Duodenal mucosa (tissue), 2 donors: ENCODE results near the gene TMEM234.
A peak's percentile ranks its signal among the peaks of the same experiment; 100 is the strongest.

Source experiments
- H3K27ac ChIP-seq: one replicate; pipeline ENCODE4 v1.7.0; 2013; ENCODE audit warnings: low read depth, low read length
- H3K27me3 ChIP-seq, 2 donors: one replicate each; pipeline ENCODE4 v1.7.0; 2013; ENCODE audit warnings: low read length in 2 of 2, control low read depth in 1 of 2; ENCODE audit not compliant: insufficient read depth in 2 of 2, control insufficient read depth in 1 of 2
- H3K36me3 ChIP-seq, 2 donors: one replicate each; pipeline ENCODE4 v1.7.0; 2013; ENCODE audit warnings: low read length in 2 of 2, control low read depth in 1 of 2; ENCODE audit not compliant: insufficient read depth in 2 of 2, control insufficient read depth in 1 of 2
- H3K4me1 ChIP-seq, 2 donors: one replicate each; pipeline ENCODE4 v1.7.0; 2013; ENCODE audit warnings: low read length in 2 of 2, control low read depth in 1 of 2; ENCODE audit not compliant: insufficient read depth in 2 of 2, control insufficient read depth in 1 of 2
- H3K4me3 ChIP-seq, 2 donors: one replicate each; pipeline ENCODE4 v1.7.0; 2013; ENCODE audit warnings: low read length in 2 of 2, low read depth in 1 of 2
- H3K9ac ChIP-seq, 2 donors: one replicate each; pipeline ENCODE4 v1.7.0; 2013; ENCODE audit warnings: low read length in 2 of 2, low read depth in 1 of 2
- H3K9me3 ChIP-seq, 2 donors: one replicate each; pipeline ENCODE4 v1.7.0; 2013; ENCODE audit warnings: low read length in 2 of 2, control low read depth in 1 of 2; ENCODE audit not compliant: control insufficient read depth in 1 of 2

The TMEM234 gene

GRCh38 chr1:32250893-32251716 lies 29.0 kb upstream of the TMEM234 start, which contains the start of gene LCK:
Gene LCK, plus strand, starts transcription at chr1:32251265. Its CDS starts 23,065 bp downstream, at chr1:32274330.
- H3K27me3 ChIP-seq: no peaks in the 10 kb centered on the region
- H3K9ac ChIP-seq: peak within 1 kb of the TSS; percentile 39 to 46
- no peaks in the 10 kb centered on the region for H3K9me3 ChIP-seq
- H3K4me1 ChIP-seq: peaks cover 11 to 35% of the 10 kb centered on the region in 2 donors
- H3K4me3 ChIP-seq: peak within 1 kb of the TSS; percentile 44 to 60
- no peaks in the 10 kb centered on the region for H3K36me3 ChIP-seq
- peak within 1 kb of the TSS; percentile 87 for H3K27ac ChIP-seq

DNA sequence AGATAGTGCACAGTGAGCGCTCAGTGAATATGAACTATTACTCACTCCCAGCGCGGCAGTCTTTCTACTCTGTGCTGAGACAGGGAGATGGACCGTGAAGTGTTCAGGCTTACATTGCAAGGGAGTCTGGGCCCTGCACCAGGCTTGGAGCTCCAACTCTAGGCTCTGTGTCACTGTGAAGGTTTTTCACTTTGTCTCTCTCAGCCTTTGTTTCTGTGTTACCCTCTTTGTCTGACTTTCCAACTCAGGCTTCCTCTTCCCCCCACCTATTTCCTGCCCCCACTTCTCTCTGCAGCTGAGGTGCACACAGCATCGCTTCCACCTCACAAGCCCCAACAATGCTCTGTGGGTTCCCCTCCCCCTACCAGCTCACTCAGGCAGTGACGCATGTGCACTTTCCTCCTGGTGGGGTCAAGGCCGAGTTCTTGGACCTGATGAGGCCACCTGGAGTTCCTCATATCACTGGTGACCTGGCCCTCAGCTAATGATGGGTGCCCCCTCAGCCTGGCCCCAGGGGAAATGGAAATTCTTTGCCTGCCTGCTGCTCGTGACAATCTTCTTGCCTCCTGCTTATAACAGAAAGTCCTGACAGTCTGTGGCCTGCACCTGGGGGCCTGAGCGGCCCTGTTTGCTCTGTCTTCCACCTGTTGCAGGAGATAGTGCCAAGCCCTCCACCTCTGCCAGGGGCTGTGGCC lies 27.8 kb upstream of the TMEM234 start:
- H3K4me1 ChIP-seq: peaks cover 11 to 35% of the 10 kb centered on the region in 2 donors
- no peaks in the 10 kb centered on the region for H3K9me3 ChIP-seq
- H3K4me3 ChIP-seq: peak overlapping the region in 1 of 2 donors; percentile 44
- H3K27ac ChIP-seq: peak overlapping the region; percentile 87
- H3K27me3 ChIP-seq: no peaks in the 10 kb centered on the region
- H3K9ac ChIP-seq: peak overlapping the region in 1 of 2 donors; percentile 8
- no peaks in the 10 kb centered on the region for H3K36me3 ChIP-seq

- H3K4me3 ChIP-seq: peak overlapping the region in 1 of 2 donors; percentile 47
- no peaks in the 10 kb centered on the region for H3K36me3 ChIP-seq
- no peaks in the 10 kb centered on the region for H3K9me3 ChIP-seq
- H3K27ac ChIP-seq: no peak overlapping the region
- peak overlapping the region in 1 of 2 donors; percentile 18 for H3K9ac ChIP-seq
- peaks cover 11 to 35% of the 10 kb centered on the region in 2 donors for H3K4me1 ChIP-seq
- H3K27me3 ChIP-seq: no peaks in the 10 kb centered on the region
Measured at GRCh38 chr1:32247983-32248889, 26.1 kb upstream of the TMEM234 start.

- Histone ChIP-seq H3K27ac (peak overlapping the region; percentile 17), H3K27me3 (no peaks in the 10 kb centered on the region), H3K4me3 (no peak overlapping the region), H3K4me1 (peaks cover 11 to 35% of the 10 kb centered on the region in 2 donors), H3K9me3 (no peaks in the 10 kb centered on the region), H3K36me3 (no peaks in the 10 kb centered on the region), H3K9ac (no peak overlapping the region)
Measured at GRCh38 chr1:32247452-32247851, 25.3 kb upstream of the TMEM234 start.

- Histone ChIP-seq H3K36me3 (no peaks in the 10 kb centered on the region), H3K4me3 (no peak within 1 kb of the TSS), H3K4me1 (peaks cover 11 to 32% of the 10 kb centered on the region in 2 donors), H3K9me3 (no peaks in the 10 kb centered on the region), H3K27ac (peak within 1 kb of the TSS; percentile 17), H3K27me3 (no peaks in the 10 kb centered on the region), H3K9ac (no peak within 1 kb of the TSS)
Measured at GRCh38 chr1:32246888-32247273, 24.7 kb upstream of the TMEM234 start, which contains the start of gene FAM167B. Gene FAM167B, plus strand, starts transcription at chr1:32247222. Its CDS starts 200 bp downstream, at chr1:32247422.

DNA sequence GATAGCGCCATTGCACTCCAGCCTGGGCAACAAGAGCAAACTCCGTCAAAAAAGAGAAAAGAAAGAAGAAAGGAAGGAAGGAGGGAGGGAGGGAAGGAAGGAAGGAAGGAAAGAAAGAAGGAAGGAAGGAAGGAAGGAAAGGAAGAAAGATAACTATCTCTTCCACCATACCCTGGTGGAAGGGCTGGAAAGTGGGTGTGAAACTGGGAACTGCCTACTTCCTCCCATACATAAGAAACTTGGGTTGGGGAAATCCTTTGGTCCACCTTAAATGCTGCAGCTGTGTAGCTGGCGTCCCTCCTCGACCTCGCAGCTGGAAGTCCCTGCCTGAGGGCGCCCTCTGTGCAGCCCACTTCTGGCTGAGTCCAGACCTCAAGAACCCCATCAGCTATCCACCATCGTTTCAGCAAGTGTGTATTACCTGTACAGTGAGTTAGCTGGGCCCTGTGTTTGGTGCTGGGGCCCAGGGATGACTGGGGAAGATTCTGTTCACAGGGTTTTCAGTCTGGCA lies 20.2 kb upstream of the TMEM234 start:
- Histone ChIP-seq H3K4me1 (peaks cover 0 to 29% of the 10 kb centered on the region in 2 donors), H3K4me3 (no peak overlapping the region), H3K9ac (no peak overlapping the region)

GRCh38 chr1:32241001-32241763 lies 19.0 kb upstream of the TMEM234 start:
- Histone ChIP-seq H3K4me1 (peaks cover 0 to 24% of the 10 kb centered on the region in 2 donors), H3K9me3 (no peaks in the 10 kb centered on the region), H3K27ac (peak overlapping the region; percentile 36), H3K36me3 (no peaks in the 10 kb centered on the region), H3K4me3 (peak overlapping the region; percentile 71 to 86), H3K27me3 (no peaks in the 10 kb centered on the region), H3K9ac (peak overlapping the region; percentile 59 to 64)

More for the DNA sequence above, 20.2 kb upstream of the TMEM234 start:
- H3K27ac ChIP-seq: no peak overlapping the region
- no peaks in the 10 kb centered on the region for H3K9me3 ChIP-seq
- H3K36me3 ChIP-seq: no peaks in the 10 kb centered on the region
- H3K27me3 ChIP-seq: no peaks in the 10 kb centered on the region

- H3K36me3 ChIP-seq: no peaks in the 10 kb centered on the region
- H3K9me3 ChIP-seq: no peaks in the 10 kb centered on the region
- peaks cover 0 to 24% of the 10 kb centered on the region in 2 donors for H3K4me1 ChIP-seq
- peak overlapping the region; percentile 59 to 64 for H3K9ac ChIP-seq
- H3K27me3 ChIP-seq: no peaks in the 10 kb centered on the region
- peak overlapping the region; percentile 71 to 86 for H3K4me3 ChIP-seq
- H3K27ac ChIP-seq: peak overlapping the region; percentile 36
Measured at GRCh38 chr1:32240140-32240951, 18.2 kb upstream of the TMEM234 start.
